ENCODE results near the gene DNAJC3.

DNAJC3 gene

GRCh38 chr13:95841894-95842293 is 165.0 kb downstream of the DNAJC3 start:
- DNase-seq (ENCODE audit: low read depth) = no peak

- DNase-seq (ENCODE audit: low read depth) = no peak
Observed at GRCh38 chr13:95842898-95843297, 166.0 kb downstream of the DNAJC3 start.

All from T follicular helper cell (primary cell).